Measurements from ENCODE around the gene TRPM5. TPM values are rescaled to one million over a fixed set of nuclear protein-coding genes. Genes with fewer than 3 reads are reported as not detected.

TRPM5 gene
- total RNA-seq, 1 experiment from 2014 or later, result 0.07 TPM

DNA sequence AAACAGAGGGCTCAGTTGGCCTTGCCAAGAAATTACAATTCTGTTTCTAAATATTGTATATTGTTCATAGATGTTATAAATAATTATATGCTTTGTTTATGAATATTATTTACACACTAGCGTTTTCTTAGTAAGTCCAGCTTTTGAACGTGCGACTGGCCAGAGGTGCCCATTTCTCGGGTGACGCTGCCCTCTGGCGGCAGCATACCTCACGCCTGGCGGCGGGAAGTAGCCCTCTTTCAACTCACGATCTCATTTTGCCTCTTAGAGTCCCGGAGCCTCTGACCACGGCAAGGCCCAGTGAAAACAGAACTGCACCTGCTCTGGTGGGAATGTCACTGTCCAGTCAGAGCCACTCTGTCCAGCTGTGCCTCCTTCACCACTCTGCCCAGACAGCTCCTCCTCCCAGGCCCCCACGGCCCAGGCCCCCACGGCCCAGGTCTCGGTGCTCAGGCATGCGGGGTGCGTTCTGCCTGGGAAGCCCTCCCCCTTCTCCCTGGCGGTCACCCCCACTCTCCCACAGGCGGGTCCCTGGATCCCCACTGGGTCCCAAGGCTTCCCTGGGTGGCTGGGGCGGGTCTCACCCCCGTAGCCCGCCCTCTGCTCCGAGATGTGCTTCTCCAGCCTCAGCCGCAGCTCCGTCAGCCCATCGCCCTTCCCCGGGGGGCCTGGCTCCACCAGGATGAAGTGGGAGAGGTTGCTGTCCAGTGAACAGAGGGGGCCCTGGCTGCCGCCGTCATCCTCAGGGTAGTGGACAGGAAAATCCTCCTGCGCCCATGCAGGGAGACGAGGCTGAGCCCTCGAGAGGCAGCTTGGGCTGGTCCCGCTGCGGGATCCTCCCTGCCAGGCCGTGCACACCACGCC lies 24.4 kb downstream of the TRPM5 start:
- no peak overlapping the region for H3K27ac Mint-ChIP-seq
- H3K27me3 Mint-ChIP-seq (ENCODE audit: low read depth), result peaks cover 4% of the 10 kb centered on the region
- POLR2A ChIA-PET, result interaction anchor here (0.7 to 1.7 kb wide), 2 partner anchors 19 to 115 kb away, joined by 4 read pairs; partner anchors contain the start of gene TSSC4
- TF ChIP-seq JUN (CRISPR knock-in tag; IDR thresholded peaks at IDR 0.05), result no peak
- TF ChIP-seq, protein P1, sequence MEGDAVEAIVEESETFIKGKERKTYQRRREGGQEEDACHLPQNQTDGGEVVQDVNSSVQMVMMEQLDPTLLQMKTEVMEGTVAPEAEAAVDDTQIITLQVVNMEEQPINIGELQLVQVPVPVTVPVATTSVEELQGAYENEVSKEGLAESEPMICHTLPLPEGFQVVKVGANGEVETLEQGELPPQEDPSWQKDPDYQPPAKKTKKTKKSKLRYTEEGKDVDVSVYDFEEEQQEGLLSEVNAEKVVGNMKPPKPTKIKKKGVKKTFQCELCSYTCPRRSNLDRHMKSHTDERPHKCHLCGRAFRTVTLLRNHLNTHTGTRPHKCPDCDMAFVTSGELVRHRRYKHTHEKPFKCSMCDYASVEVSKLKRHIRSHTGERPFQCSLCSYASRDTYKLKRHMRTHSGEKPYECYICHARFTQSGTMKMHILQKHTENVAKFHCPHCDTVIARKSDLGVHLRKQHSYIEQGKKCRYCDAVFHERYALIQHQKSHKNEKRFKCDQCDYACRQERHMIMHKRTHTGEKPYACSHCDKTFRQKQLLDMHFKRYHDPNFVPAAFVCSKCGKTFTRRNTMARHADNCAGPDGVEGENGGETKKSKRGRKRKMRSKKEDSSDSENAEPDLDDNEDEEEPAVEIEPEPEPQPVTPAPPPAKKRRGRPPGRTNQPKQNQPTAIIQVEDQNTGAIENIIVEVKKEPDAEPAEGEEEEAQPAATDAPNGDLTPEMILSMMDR (IDR thresholded peaks at IDR 0.05), result peak; percentile 45; the same call in 1 of the 2 replicates
- DNase-seq (ENCODE audit: low spot score) (peak; percentile 78), ATAC-seq (peak; percentile 32)
- CTCF ChIA-PET, result interaction anchor here (0.5 to 7.6 kb wide), 51 partner anchors 8 to 767 kb away, joined by 3 to 398 read pairs (median 5); partner anchors contain the start of genes C11orf21, CD81, TSPAN32 and TSSC4
- no peaks in the 10 kb centered on the region for H3K36me3 Mint-ChIP-seq
- no peaks in the 10 kb centered on the region for H3K9me3 Mint-ChIP-seq
- H3K4me3 Mint-ChIP-seq, result no peak overlapping the region
- H3K4me1 Mint-ChIP-seq, result no peaks in the 10 kb centered on the region

DNA sequence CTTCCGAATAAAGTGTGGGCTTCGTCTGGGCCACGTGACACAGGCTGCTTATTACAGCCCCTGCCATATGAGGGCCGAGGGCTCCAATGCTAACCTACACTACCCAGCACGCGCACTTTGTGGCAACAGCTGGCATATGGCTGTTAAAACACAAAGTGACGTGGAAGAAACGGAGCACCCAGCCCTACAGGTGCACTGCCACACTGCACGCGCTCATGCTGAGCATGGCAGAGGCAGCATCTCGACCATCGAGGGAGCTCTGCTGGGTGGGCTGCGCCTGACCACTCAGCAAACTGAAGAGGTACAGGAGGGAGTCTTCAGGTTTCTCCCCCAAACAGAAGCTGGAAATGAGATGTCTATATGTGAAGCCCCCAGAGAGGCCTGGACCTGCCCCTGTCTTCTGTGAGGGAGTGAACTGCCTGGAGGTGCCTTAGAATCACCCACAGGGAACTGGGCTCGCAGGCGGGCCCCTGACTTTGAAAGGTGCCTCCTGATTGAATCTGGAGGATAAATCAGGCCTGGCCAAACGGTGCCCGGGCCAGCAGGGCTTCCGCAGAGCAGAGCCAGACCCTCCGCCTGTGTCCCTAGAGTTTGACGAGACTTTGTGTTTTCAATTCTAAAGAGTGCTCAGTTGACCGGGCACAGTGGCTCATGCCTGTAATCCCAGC lies 25.5 kb downstream of the TRPM5 start:
- Mint-ChIP-seq H3K4me1 (no peaks in the 10 kb centered on the region), H3K9me3 (no peaks in the 10 kb centered on the region), H3K27ac (no peak overlapping the region), H3K27me3 (ENCODE audit: low read depth) (no peaks in the 10 kb centered on the region), H3K4me3 (no peak overlapping the region), H3K36me3 (no peaks in the 10 kb centered on the region)
- no peak for ATAC-seq
- CTCF ChIA-PET, result interaction anchor here (0.7 to 7.6 kb wide), 25 partner anchors 9 to 474 kb away, joined by 3 to 398 read pairs (median 9); partner anchors contain the start of genes C11orf21, CD81, TSPAN32 and TSSC4
- POLR2A ChIA-PET, result no interaction called here
- DNase-seq (ENCODE audit: low spot score), result no peak
- TF ChIP-seq ZNF423 (CRISPR knock-in tag; IDR thresholded peaks at IDR 0.05) (no peak), EMX1 (CRISPR knock-in tag; IDR thresholded peaks at IDR 0.05) (no peak), FOXP1 (CRISPR knock-in tag; IDR thresholded peaks at IDR 0.05; ENCODE audit: borderline replicate concordance) (no peak), ZBTB21 (CRISPR knock-in tag; IDR thresholded peaks at IDR 0.05; ENCODE audit: borderline replicate concordance) (no peak), ZNF416 (CRISPR knock-in tag; IDR thresholded peaks at IDR 0.05) (no peak), ZNF671 (CRISPR knock-in tag; IDR thresholded peaks at IDR 0.05) (no peak), FOXK1 (CRISPR knock-in tag; IDR thresholded peaks at IDR 0.05) (no peak), ATF1 (CRISPR knock-in tag; IDR thresholded peaks at IDR 0.05) (no peak), ZNF121 (CRISPR knock-in tag; IDR thresholded peaks at IDR 0.05) (no peak), NFYB (CRISPR knock-in tag; conservative IDR thresholded peaks at IDR 0.05; ENCODE audit: low read depth) (no peak), CREB1 (CRISPR knock-in tag; IDR thresholded peaks at IDR 0.05) (no peak)
- TF ChIP-seq, protein P2, sequence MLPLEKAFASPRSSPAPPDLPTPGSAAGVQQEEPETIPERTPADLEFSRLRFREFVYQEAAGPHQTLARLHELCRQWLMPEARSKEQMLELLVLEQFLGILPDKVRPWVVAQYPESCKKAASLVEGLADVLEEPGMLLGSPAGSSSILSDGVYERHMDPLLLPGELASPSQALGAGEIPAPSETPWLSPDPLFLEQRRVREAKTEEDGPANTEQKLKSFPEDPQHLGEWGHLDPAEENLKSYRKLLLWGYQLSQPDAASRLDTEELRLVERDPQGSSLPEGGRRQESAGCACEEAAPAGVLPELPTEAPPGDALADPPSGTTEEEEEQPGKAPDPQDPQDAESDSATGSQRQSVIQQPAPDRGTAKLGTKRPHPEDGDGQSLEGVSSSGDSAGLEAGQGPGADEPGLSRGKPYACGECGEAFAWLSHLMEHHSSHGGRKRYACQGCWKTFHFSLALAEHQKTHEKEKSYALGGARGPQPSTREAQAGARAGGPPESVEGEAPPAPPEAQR (CRISPR knock-in tag; IDR thresholded peaks at IDR 0.05), result no peak
- TF ChIP-seq, protein P3, sequence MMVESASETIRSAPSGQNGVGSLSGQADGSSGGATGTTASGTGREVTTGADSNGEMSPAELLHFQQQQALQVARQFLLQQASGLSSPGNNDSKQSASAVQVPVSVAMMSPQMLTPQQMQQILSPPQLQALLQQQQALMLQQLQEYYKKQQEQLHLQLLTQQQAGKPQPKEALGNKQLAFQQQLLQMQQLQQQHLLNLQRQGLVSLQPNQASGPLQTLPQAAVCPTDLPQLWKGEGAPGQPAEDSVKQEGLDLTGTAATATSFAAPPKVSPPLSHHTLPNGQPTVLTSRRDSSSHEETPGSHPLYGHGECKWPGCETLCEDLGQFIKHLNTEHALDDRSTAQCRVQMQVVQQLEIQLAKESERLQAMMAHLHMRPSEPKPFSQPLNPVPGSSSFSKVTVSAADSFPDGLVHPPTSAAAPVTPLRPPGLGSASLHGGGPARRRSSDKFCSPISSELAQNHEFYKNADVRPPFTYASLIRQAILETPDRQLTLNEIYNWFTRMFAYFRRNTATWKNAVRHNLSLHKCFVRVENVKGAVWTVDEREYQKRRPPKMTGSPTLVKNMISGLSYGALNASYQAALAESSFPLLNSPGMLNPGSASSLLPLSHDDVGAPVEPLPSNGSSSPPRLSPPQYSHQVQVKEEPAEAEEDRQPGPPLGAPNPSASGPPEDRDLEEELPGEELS (CRISPR knock-in tag; IDR thresholded peaks at IDR 0.05), result no peak
- TF ChIP-seq, protein P1 (IDR thresholded peaks at IDR 0.05), result no peak
- TF ChIP-seq, protein P4, sequence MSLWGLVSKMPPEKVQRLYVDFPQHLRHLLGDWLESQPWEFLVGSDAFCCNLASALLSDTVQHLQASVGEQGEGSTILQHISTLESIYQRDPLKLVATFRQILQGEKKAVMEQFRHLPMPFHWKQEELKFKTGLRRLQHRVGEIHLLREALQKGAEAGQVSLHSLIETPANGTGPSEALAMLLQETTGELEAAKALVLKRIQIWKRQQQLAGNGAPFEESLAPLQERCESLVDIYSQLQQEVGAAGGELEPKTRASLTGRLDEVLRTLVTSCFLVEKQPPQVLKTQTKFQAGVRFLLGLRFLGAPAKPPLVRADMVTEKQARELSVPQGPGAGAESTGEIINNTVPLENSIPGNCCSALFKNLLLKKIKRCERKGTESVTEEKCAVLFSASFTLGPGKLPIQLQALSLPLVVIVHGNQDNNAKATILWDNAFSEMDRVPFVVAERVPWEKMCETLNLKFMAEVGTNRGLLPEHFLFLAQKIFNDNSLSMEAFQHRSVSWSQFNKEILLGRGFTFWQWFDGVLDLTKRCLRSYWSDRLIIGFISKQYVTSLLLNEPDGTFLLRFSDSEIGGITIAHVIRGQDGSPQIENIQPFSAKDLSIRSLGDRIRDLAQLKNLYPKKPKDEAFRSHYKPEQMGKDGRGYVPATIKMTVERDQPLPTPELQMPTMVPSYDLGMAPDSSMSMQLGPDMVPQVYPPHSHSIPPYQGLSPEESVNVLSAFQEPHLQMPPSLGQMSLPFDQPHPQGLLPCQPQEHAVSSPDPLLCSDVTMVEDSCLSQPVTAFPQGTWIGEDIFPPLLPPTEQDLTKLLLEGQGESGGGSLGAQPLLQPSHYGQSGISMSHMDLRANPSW (CRISPR knock-in tag; conservative IDR thresholded peaks at IDR 0.05; ENCODE audit: low read depth), result no peak
- TF ChIP-seq, protein P5, sequence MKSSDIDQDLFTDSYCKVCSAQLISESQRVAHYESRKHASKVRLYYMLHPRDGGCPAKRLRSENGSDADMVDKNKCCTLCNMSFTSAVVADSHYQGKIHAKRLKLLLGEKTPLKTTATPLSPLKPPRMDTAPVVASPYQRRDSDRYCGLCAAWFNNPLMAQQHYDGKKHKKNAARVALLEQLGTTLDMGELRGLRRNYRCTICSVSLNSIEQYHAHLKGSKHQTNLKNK (CRISPR knock-in tag; IDR thresholded peaks at IDR 0.05), result no peak
- TF ChIP-seq, protein P6, sequence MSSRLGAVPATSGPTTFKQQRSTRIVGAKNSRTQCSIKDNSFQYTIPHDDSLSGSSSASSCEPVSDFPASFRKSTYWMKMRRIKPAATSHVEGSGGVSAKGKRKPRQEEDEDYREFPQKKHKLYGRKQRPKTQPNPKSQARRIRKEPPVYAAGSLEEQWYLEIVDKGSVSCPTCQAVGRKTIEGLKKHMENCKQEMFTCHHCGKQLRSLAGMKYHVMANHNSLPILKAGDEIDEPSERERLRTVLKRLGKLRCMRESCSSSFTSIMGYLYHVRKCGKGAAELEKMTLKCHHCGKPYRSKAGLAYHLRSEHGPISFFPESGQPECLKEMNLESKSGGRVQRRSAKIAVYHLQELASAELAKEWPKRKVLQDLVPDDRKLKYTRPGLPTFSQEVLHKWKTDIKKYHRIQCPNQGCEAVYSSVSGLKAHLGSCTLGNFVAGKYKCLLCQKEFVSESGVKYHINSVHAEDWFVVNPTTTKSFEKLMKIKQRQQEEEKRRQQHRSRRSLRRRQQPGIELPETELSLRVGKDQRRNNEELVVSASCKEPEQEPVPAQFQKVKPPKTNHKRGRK (CRISPR knock-in tag; IDR thresholded peaks at IDR 0.05; ENCODE audit: borderline replicate concordance), result no peak
- TF ChIP-seq, protein P7, sequence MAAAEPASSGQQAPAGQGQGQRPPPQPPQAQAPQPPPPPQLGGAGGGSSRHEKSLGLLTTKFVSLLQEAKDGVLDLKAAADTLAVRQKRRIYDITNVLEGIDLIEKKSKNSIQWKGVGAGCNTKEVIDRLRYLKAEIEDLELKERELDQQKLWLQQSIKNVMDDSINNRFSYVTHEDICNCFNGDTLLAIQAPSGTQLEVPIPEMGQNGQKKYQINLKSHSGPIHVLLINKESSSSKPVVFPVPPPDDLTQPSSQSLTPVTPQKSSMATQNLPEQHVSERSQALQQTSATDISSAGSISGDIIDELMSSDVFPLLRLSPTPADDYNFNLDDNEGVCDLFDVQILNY (CRISPR knock-in tag; IDR thresholded peaks at IDR 0.05), result no peak

Data from WTC11 (cell line).